Caco-2 (cell line): ENCODE data around the gene MYO1H. TPM values are rescaled to one million over a fixed set of nuclear protein-coding genes. Genes with fewer than 3 reads are reported as not detected.
A peak's percentile ranks its signal among the peaks of the same experiment; 100 is the strongest.

ENCODE experiments used
- Bru-seq: library from RNA; stranded (reverse); fragments of 400-500 nt; gene quantifications from one replicate; lab custom pipeline; 2021; lab: Mats Ljungman, UMichigan
- BruChase-seq, 2 experiments: library from RNA; stranded (reverse); fragments of 400-500 nt; gene quantifications; one replicate each; lab custom pipeline; 2021; lab: Mats Ljungman, UMichigan
- BruUV-seq: library from RNA; stranded (reverse); fragments of 400-500 nt; replicated peaks from 2 replicates; lab custom pipeline; 2021; lab: Mats Ljungman, UMichigan
- CTCF ChIA-PET: fragments of 300-600 bp; sonication (Branson Sonifier 250); formaldehyde crosslinking; loops from one replicate; lab custom pipeline; 2022; ENCODE audit warnings: antibody characterized with exemption; lab: Charles Lee
- POLR2A ChIA-PET: fragments of 300-600 bp; sonication (Branson Sonifier 250); formaldehyde crosslinking; loops from one replicate; lab custom pipeline; 2022; ENCODE audit warnings: antibody characterized with exemption; lab: Charles Lee
- DNase-seq, 2 experiments: peaks; one replicate each; pipeline versions ENCODE4 v3.0.0 to v3.0.0-alpha.2; 2020 to 2022
- H3K27me3 ChIP-seq: replicated peaks from 2 replicates; pipeline ENCODE4 v1.6.0; 2011; ENCODE audit warnings: low read length; ENCODE audit not compliant: control insufficient read depth, insufficient read depth
- H3K36me3 ChIP-seq: 2 replicates; pipeline ENCODE4 v1.5.1; 2011; ENCODE audit warnings: low read length; ENCODE audit not compliant: control insufficient read depth, insufficient read depth
- H3K4me1 ChIP-seq: fragments of 250-450 bp; sonication (Bioruptor Pico); 2 replicates; pipeline ENCODE4 v1.5.1; 2020; ENCODE audit warnings: mild to moderate bottlenecking
- H3K4me3 ChIP-seq: 2 replicates; pipeline ENCODE4 v1.5.1; 2011; ENCODE audit warnings: low read depth, mild to moderate bottlenecking, control low read depth, low read length
- H3K9me3 ChIP-seq: fragments of 250-450 bp; sonication (Bioruptor Pico); 2 replicates; pipeline ENCODE4 v1.5.1; 2020; ENCODE audit warnings: mild to moderate bottlenecking, moderate library complexity
- H3K27ac Mint-ChIP-seq: one replicate; pipeline ENCODE4 v1.8.0; 2022; ENCODE audit warnings: mixed read lengths; ENCODE audit not compliant: unreplicated experiment
- H3K27me3 Mint-ChIP-seq: one replicate; pipeline ENCODE4 v1.8.0; 2022; ENCODE audit warnings: mixed read lengths; ENCODE audit not compliant: insufficient read depth, unreplicated experiment
- H3K36me3 Mint-ChIP-seq: one replicate; pipeline ENCODE4 v1.8.0; 2022; ENCODE audit warnings: mild to moderate bottlenecking, mixed read lengths; ENCODE audit not compliant: insufficient read depth, unreplicated experiment
- H3K4me1 Mint-ChIP-seq: one replicate; pipeline ENCODE4 v1.8.0; 2022; ENCODE audit warnings: low read depth, mixed read lengths; ENCODE audit not compliant: unreplicated experiment
- H3K4me3 Mint-ChIP-seq: one replicate; pipeline ENCODE4 v1.8.0; 2022; ENCODE audit warnings: mild to moderate bottlenecking, moderate library complexity, mixed read lengths; ENCODE audit not compliant: unreplicated experiment
- H3K9me3 Mint-ChIP-seq: one replicate; pipeline ENCODE4 v1.8.0; 2022; ENCODE audit warnings: mixed read lengths; ENCODE audit not compliant: unreplicated experiment
- CTCF ChIP-seq, 2 experiments: fragments of 200-600 bp in 1 of 2; IDR thresholded peaks; 1 replicate in 1 of 2; 2 replicates in 1 of 2; pipeline versions ENCODE4 v1.5.1 to v1.8.0; 2011 to 2022; ENCODE audit warnings: antibody characterized with exemption in 1 of 2, control low read depth in 1 of 2, inconsistent platforms in 1 of 2, low read depth in 1 of 2, low read length in 1 of 2, mild to moderate bottlenecking in 1 of 2, moderate library complexity in 1 of 2; ENCODE audit not compliant: insufficient read depth in 1 of 2, severe bottlenecking in 1 of 2, unreplicated experiment in 1 of 2
- intact Hi-C: fragments of 100-400 bp; cut with micrococcal nuclease; formaldehyde crosslinking; loops from one replicate; pipeline ENCODE4 v1.10.0; 2022; ENCODE audit not compliant: unreplicated experiment
- long read RNA-seq: library from polyadenylated mRNA; stranded (forward); transcript quantifications from one replicate; pipeline ENCODE4 v2.0.0, GENCODE V29; 2022
- total RNA-seq: library from RNA; stranded (reverse); gene quantifications from 2 replicates; pipeline ENCODE4 v1.2.3, GENCODE V29; 2022

MYO1H gene
- total RNA-seq (0.18 TPM in 1 of 2 replicates, not detected in the other), Bru-seq, nascent RNA (percentile 12 among the genes with signal in this experiment), BruChase-seq, experiment 1, labeled RNA remaining after a 2-hour chase (percentile 14 among the genes with signal in this experiment), BruChase-seq, experiment 2, labeled RNA remaining after a 6-hour chase (percentile 7 among the genes with signal in this experiment)
- long read RNA-seq, partial matches to known transcripts, result 0 of 1 reads
- long read RNA-seq, other reads (novel, unspliced or antisense), result 1 of 1 reads

- no TSS peak for BruUV-seq
- TF ChIP-seq CTCF (IDR thresholded peaks at IDR 0.05; ENCODE audit: insufficient read depth in 1 of 2, low read depth in 1 of 2, low read length in 1 of 2, severe bottlenecking in 1 of 2, unreplicated experiment in 1 of 2), result no peak
- intact Hi-C loops, result no loop called here
- Histone ChIP-seq H3K4me1 (no peaks in the 10 kb centered on the region), H3K36me3 (no peaks in the 10 kb centered on the region), H3K27me3 (no peaks in the 10 kb centered on the region), H3K9me3 (no peaks in the 10 kb centered on the region; the same call in 1 of the 2 replicates), H3K4me3 (no peak within 1 kb of the TSS)
- Mint-ChIP-seq H3K36me3 (no peaks in the 10 kb centered on the region), H3K4me3 (no peak within 1 kb of the TSS), H3K4me1 (no peaks in the 10 kb centered on the region), H3K27me3 (peaks cover 5% of the 10 kb centered on the region), H3K27ac (no peak within 1 kb of the TSS), H3K9me3 (no peaks in the 10 kb centered on the region)
- DNase-seq, result peak; percentile 29 to 42
- CTCF ChIA-PET, result interaction anchor here (0.5 to 1.0 kb wide), 3 partner anchors 16 to 38 kb away, joined by 3 read pairs; no protein-coding TSS in a partner anchor
- POLR2A ChIA-PET, result interaction anchor here (0.6 kb wide), 1 partner anchor 87 kb away, joined by 8 read pairs; no protein-coding TSS in a partner anchor
Measured at GRCh38 chr12:109347589-109347988, at the start of gene MYO1H. MYO1H (plus strand) TSS chr12:109347900; CDS start chr12:109347961, 61 bp downstream.

- ChIA-PET CTCF (no interaction called here), POLR2A (no interaction called here)
- DNase-seq, result no peak
- no peaks in the 10 kb centered on the region for H3K36me3 Mint-ChIP-seq
- no TSS peak for BruUV-seq
- Histone ChIP-seq H3K27me3 (no peaks in the 10 kb centered on the region), H3K4me3 (no peak overlapping the region), H3K36me3 (no peaks in the 10 kb centered on the region), H3K9me3 (no peaks in the 10 kb centered on the region), H3K4me1 (no peaks in the 10 kb centered on the region)
- H3K4me1 Mint-ChIP-seq, result peaks cover 11% of the 10 kb centered on the region
- TF ChIP-seq CTCF (IDR thresholded peaks at IDR 0.05; ENCODE audit: insufficient read depth in 1 of 2, low read depth in 1 of 2, low read length in 1 of 2, severe bottlenecking in 1 of 2, unreplicated experiment in 1 of 2), result no peak
- H3K27me3 Mint-ChIP-seq, result peaks cover 10% of the 10 kb centered on the region
- H3K27ac Mint-ChIP-seq, result no peak overlapping the region
- no peak overlapping the region for H3K4me3 Mint-ChIP-seq
- H3K9me3 Mint-ChIP-seq, result no peaks in the 10 kb centered on the region
- intact Hi-C loops, result loop anchor here (5.0 kb wide), 1 partner anchor 87 kb away; no protein-coding TSS in a partner anchor
Measured at GRCh38 chr12:109299849-109300248, 47.9 kb upstream of the MYO1H start.

- TF ChIP-seq CTCF (IDR thresholded peaks at IDR 0.05; ENCODE audit: insufficient read depth in 1 of 2, low read depth in 1 of 2, low read length in 1 of 2, severe bottlenecking in 1 of 2, unreplicated experiment in 1 of 2), result no peak
- no peak for DNase-seq
- CTCF ChIA-PET, result interaction anchor here (1.9 kb wide), 1 partner anchor 84 kb away, joined by 5 read pairs; no protein-coding TSS in a partner anchor
- H3K27me3 ChIP-seq, result no peaks in the 10 kb centered on the region
- POLR2A ChIA-PET, result no interaction called here
- no peaks in the 10 kb centered on the region for H3K4me1 ChIP-seq
- Mint-ChIP-seq H3K9me3 (no peaks in the 10 kb centered on the region), H3K4me1 (peaks cover 11% of the 10 kb centered on the region), H3K36me3 (no peaks in the 10 kb centered on the region), H3K4me3 (no peak overlapping the region), H3K27ac (no peak overlapping the region), H3K27me3 (peaks cover 3% of the 10 kb centered on the region)
- no TSS peak for BruUV-seq
- intact Hi-C loops, result loop anchor here (5.0 kb wide), 1 partner anchor 86 kb away; no protein-coding TSS in a partner anchor
- H3K36me3 ChIP-seq, result no peaks in the 10 kb centered on the region
- no peak overlapping the region for H3K4me3 ChIP-seq
- no peaks in the 10 kb centered on the region for H3K9me3 ChIP-seq
Measured at GRCh38 chr12:109301643-109302168, 46.0 kb upstream of the MYO1H start.
